KMS-11 (cell line): Measurements from ENCODE around the gene RHCG.

Experiments
- H2AFZ ChIP-seq: fragments of 200-600 bp; sonication (generic); 2 replicates; pipeline ENCODE4 v1.6.1; 2016; ENCODE audit warnings: antibody characterized with exemption, mixed run types, low read depth
- H3K27ac ChIP-seq: fragments of 200-600 bp; sonication (generic); 2 replicates; pipeline ENCODE4 v1.6.1; 2016; ENCODE audit warnings: mild to moderate bottlenecking, mixed run types
- H3K27me3 ChIP-seq: fragments of 200-600 bp; sonication (generic); 2 replicates; pipeline ENCODE4 v1.6.1; 2017; ENCODE audit warnings: mild to moderate bottlenecking, low read depth, mixed run types, moderate library complexity; ENCODE audit not compliant: insufficient read depth
- H3K36me3 ChIP-seq: fragments of 200-600 bp; sonication (generic); 2 replicates; pipeline ENCODE4 v1.6.1; 2017; ENCODE audit warnings: mild to moderate bottlenecking, mixed run types; ENCODE audit not compliant: insufficient read depth
- H3K4me1 ChIP-seq: fragments of 200-600 bp; sonication (generic); 2 replicates; pipeline ENCODE4 v1.6.1; 2016; ENCODE audit warnings: mild to moderate bottlenecking, low read depth, mixed run types; ENCODE audit not compliant: poor library complexity, severe bottlenecking
- H3K4me2 ChIP-seq: fragments of 200-600 bp; sonication (generic); 2 replicates; pipeline ENCODE4 v1.7.0; 2016; ENCODE audit warnings: mild to moderate bottlenecking, mixed run types
- H3K4me3 ChIP-seq: fragments of 200-600 bp; sonication (generic); IDR thresholded peaks from 2 replicates; pipeline ENCODE4 v1.6.1; 2017; ENCODE audit warnings: low read depth, low read length, mixed read lengths; ENCODE audit not compliant: insufficient read depth
- H3K79me2 ChIP-seq: fragments of 200-600 bp; sonication (generic); 2 replicates; pipeline ENCODE4 v1.6.1; 2016; ENCODE audit warnings: low read depth, mixed run types; ENCODE audit not compliant: insufficient read depth
- H3K9ac ChIP-seq: fragments of 200-600 bp; sonication (generic); 2 replicates; pipeline ENCODE4 v1.6.1; 2016; ENCODE audit warnings: mild to moderate bottlenecking, mixed run types
- H4K20me1 ChIP-seq: fragments of 200-600 bp; sonication (generic); 2 replicates; pipeline ENCODE4 v1.6.1; 2016; ENCODE audit warnings: mild to moderate bottlenecking, mixed run types; ENCODE audit not compliant: insufficient read depth
- TF ChIP-seq, protein P1 (sequence below): fragments of 200-600 bp; sonication (generic); conservative IDR thresholded peaks from 2 replicates; pipeline ENCODE4 v1.6.1; 2017; ENCODE audit warnings: low read depth, mild to moderate bottlenecking, antibody characterized with exemption, low read length, moderate library complexity, mixed read lengths

The RHCG gene

GRCh38 chr15:89463113-89463512, 33.3 kb downstream of the RHCG start:
- Histone ChIP-seq H3K4me2 (no peak overlapping the region), H3K27ac (no peak overlapping the region), H3K4me3 (no peak overlapping the region), H3K4me1 (no peaks in the 10 kb centered on the region), H3K27me3 (no peaks in the 10 kb centered on the region), H4K20me1 (no peaks in the 10 kb centered on the region), H3K79me2 (no peaks in the 10 kb centered on the region), H2AFZ (no peak overlapping the region), H3K9ac (no peak overlapping the region), H3K36me3 (no peaks in the 10 kb centered on the region)
- TF ChIP-seq, protein P1, sequence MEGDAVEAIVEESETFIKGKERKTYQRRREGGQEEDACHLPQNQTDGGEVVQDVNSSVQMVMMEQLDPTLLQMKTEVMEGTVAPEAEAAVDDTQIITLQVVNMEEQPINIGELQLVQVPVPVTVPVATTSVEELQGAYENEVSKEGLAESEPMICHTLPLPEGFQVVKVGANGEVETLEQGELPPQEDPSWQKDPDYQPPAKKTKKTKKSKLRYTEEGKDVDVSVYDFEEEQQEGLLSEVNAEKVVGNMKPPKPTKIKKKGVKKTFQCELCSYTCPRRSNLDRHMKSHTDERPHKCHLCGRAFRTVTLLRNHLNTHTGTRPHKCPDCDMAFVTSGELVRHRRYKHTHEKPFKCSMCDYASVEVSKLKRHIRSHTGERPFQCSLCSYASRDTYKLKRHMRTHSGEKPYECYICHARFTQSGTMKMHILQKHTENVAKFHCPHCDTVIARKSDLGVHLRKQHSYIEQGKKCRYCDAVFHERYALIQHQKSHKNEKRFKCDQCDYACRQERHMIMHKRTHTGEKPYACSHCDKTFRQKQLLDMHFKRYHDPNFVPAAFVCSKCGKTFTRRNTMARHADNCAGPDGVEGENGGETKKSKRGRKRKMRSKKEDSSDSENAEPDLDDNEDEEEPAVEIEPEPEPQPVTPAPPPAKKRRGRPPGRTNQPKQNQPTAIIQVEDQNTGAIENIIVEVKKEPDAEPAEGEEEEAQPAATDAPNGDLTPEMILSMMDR, result no peak

DNA sequence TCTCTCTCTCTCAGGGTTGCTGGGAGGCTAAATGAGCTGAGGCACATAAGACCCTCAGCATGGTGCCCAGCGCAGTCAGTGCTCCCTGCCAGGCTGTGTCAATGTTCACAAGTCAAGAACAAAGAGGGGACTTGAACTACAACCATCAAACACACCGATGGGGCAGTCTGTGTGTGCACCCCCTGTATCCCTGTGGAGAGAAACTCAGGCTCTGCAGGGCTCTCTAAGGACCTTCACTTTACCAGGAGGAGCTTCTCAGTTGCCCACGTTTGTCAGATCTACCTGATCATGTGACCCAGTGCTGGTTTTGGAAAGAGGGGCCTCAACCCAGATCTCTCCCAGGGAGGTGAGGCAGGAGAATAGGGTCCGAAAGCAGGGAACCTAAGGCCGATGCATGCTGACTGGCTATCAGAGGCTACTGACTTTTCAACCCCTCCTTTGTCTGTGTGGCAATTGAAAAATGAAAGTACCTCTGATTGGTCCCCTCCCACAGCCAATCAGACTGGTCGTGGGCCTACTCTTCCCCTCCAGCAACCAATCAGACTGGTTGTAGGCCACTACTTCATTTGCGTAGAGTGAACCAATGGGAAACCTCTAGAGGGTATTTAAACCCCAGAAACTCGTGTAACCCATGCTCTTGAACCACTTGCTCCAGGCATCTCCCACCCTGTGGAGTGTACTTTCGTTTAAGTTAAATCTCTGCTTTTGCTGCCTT, 34.0 kb downstream of the RHCG start:
- no peak overlapping the region; the same call in 1 of the 2 replicates for H2AFZ ChIP-seq

DNA sequence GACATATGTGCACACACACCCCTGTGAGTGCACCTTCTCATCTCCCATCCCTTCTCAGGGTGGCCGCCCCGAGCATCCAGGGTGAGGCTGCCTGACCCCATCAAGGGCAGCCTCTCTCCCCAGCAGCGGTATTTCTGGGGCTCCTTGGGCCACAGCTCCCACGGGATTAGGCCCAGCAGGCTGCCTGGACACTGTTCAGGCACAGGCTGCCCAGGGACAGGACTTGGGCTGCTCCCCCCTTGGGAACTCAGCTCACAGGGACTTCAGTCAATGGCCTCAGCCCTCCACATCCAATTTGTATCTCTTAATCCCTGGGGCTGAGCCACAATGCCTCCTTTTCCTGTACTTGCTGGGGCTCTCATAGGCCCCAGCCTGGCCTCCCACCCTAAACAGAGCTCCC, 35.0 kb downstream of the RHCG start:
- H3K27ac ChIP-seq, result no peak overlapping the region
- H3K36me3 ChIP-seq, result no peaks in the 10 kb centered on the region
- H4K20me1 ChIP-seq, result no peaks in the 10 kb centered on the region
- H2AFZ ChIP-seq, result no peak overlapping the region
- H3K4me2 ChIP-seq, result no peak overlapping the region
- H3K79me2 ChIP-seq, result no peaks in the 10 kb centered on the region
- peaks cover 2% of the 10 kb centered on the region for H3K4me1 ChIP-seq
- TF ChIP-seq, protein P1, result no peak
- H3K27me3 ChIP-seq, result no peaks in the 10 kb centered on the region
- H3K9ac ChIP-seq, result no peak overlapping the region
- no peak overlapping the region for H3K4me3 ChIP-seq

More for the DNA sequence above, 34.0 kb downstream of the RHCG start:
- Histone ChIP-seq H3K4me1 (no peaks in the 10 kb centered on the region), H3K9ac (no peak overlapping the region), H3K36me3 (no peaks in the 10 kb centered on the region), H3K4me2 (no peak overlapping the region), H3K79me2 (no peaks in the 10 kb centered on the region), H3K4me3 (no peak overlapping the region), H3K27ac (no peak overlapping the region), H3K27me3 (no peaks in the 10 kb centered on the region), H4K20me1 (no peaks in the 10 kb centered on the region)
- TF ChIP-seq, protein P1, result no peak

DNA sequence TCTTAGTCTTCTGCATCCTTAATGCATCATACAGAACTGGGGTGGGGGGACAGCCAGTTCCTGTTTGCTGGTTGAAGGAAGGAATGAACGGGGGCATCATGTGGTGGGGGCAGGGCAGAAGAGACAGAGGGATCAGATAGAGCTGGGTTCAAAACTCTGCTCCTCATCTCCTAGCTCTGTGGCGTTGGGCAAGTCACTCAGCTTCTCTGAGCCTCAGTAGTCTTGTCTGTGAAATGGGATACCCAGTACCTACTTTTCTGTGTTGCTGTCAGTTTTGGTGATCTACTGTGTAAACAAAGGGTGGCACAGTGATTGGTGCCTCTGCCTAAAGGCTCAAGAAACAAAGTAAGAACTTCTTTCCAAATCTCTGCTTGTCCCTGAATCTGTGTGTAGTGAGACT, 36.3 kb downstream of the RHCG start:
- H3K4me2 ChIP-seq, result no peak overlapping the region
- H3K27me3 ChIP-seq, result no peaks in the 10 kb centered on the region
- H3K4me1 ChIP-seq, result peaks cover 2% of the 10 kb centered on the region
- H2AFZ ChIP-seq, result no peak overlapping the region
- H3K36me3 ChIP-seq, result no peaks in the 10 kb centered on the region
- no peak overlapping the region for H3K27ac ChIP-seq
- H3K79me2 ChIP-seq, result no peaks in the 10 kb centered on the region
- no peak overlapping the region for H3K9ac ChIP-seq
- no peaks in the 10 kb centered on the region for H4K20me1 ChIP-seq
- TF ChIP-seq, protein P1, result no peak
- no peak overlapping the region for H3K4me3 ChIP-seq
